ENCODE results near the gene C1orf167. TPM values are rescaled to one million over a fixed set of nuclear protein-coding genes. Genes with fewer than 3 reads are reported as not detected.

The C1orf167 gene
- total and polyA plus RNA-seq, 2 experiments from 2014 or later: 1.7 to 2.2 TPM

GRCh38 chr1:11738783-11739182 lies 23.2 kb upstream of the C1orf167 start (continued):
- TF ChIP-seq CTCF (conservative IDR thresholded peaks at IDR 0.05; ENCODE audit: low read depth in 2 of 2): no peak
- no peak for TF ChIP-seq ZNF331 (CRISPR knock-in tag; IDR thresholded peaks at IDR 0.05; ENCODE audit: low read depth)

GRCh38 chr1:11740258-11741192 lies 21.5 kb upstream of the C1orf167 start:
- Histone ChIP-seq H3K27ac (ENCODE audit: low read depth) (no peak overlapping the region), H3K4me3 (no peak overlapping the region), H3K79me2 (replicated peaks; ENCODE audit: insufficient read depth) (peaks cover 12% of the 10 kb centered on the region), H3K36me3 (ENCODE audit: insufficient read depth) (no peaks in the 10 kb centered on the region), H4K20me1 (replicated peaks; ENCODE audit: insufficient read depth) (peaks cover 5% of the 10 kb centered on the region), H3K4me1 (ENCODE audit: insufficient read depth) (peaks cover 23% of the 10 kb centered on the region), H2AFZ (no peak overlapping the region), H3F3A (replicated peaks; ENCODE audit: low read depth) (peaks cover 16% of the 10 kb centered on the region; the same call in 1 of the 2 replicates), H3K27me3 (ENCODE audit: insufficient read depth) (no peaks in the 10 kb centered on the region), H3K9me2 (ENCODE audit: insufficient read depth) (no peaks in the 10 kb centered on the region), H3K4me2 (no peak overlapping the region)
- Mint-ChIP-seq H3K27me3 (ENCODE audit: insufficient read depth, low read depth, poor library complexity) (peaks cover 16% of the 10 kb centered on the region), H3K4me1 (peaks cover 33% of the 10 kb centered on the region), H3K9me3 (no peaks in the 10 kb centered on the region; the same call in 2 of the 3 replicates), H3K4me3 (no peak overlapping the region), H3K36me3 (ENCODE audit: low read depth) (no peaks in the 10 kb centered on the region; the same call in 2 of the 3 replicates), H3K27ac (no peak overlapping the region)
- ATAC-seq (no peak), DNase-seq (ENCODE audit: low spot score) (no peak)
- TF ChIP-seq ZNF331 (CRISPR knock-in tag; IDR thresholded peaks at IDR 0.05; ENCODE audit: low read depth) (no peak), EZH2phosphoT487 (IDR thresholded peaks at IDR 0.05; ENCODE audit: unreplicated experiment) (no peak), ZNF114 (CRISPR knock-in tag; IDR thresholded peaks at IDR 0.05) (no peak), ETS1 (IDR thresholded peaks at IDR 0.05) (no peak), POLR2AphosphoS5 (IDR thresholded peaks at IDR 0.05; ENCODE audit: low read depth) (no peak), NANOG (IDR thresholded peaks at IDR 0.05; ENCODE audit: borderline replicate concordance) (no peak), ZNF462 (CRISPR knock-in tag; IDR thresholded peaks at IDR 0.05) (no peak), EZH2 (IDR thresholded peaks at IDR 0.05; ENCODE audit: low read depth, unreplicated experiment) (no peak), STAT1 (IDR thresholded peaks at IDR 0.05; ENCODE audit: unreplicated experiment) (no peak), JUNB (IDR thresholded peaks at IDR 0.05; ENCODE audit: unreplicated experiment) (no peak)
